Small intestine (tissue), 7 donors: ENCODE measurements around the gene OPCML. TPM values are rescaled to one million over a fixed set of nuclear protein-coding genes. Genes with fewer than 3 reads are reported as not detected.

Source experiments
- DNase-seq, 2 donors: peaks; one replicate each; pipeline versions ENCODE4 v3.0.0 to v3.0.0-alpha.2; 2013
- FAIRE-seq: peaks from 2 replicates; lab custom pipeline; 2012; peaks lifted over from hg19 to GRCh38; lab: Jason Lieb, UNC
- H3K27ac ChIP-seq, 3 donors: one replicate each; pipeline ENCODE4 v1.5.1; 2013; ENCODE audit warnings: low read length in 2 of 3, mild to moderate bottlenecking in 2 of 3, control low read depth in 1 of 3, inconsistent platforms in 1 of 3, low read depth in 1 of 3, moderate library complexity in 1 of 3
- H3K27me3 ChIP-seq, 3 donors: one replicate each; pipeline ENCODE4 v1.6.1; 2013; ENCODE audit warnings: low read length in 3 of 3, inconsistent platforms in 1 of 3; ENCODE audit not compliant: control insufficient read depth in 3 of 3, insufficient read depth in 3 of 3
- H3K36me3 ChIP-seq, 3 donors: one replicate each; pipeline ENCODE4 v1.6.1; 2013; ENCODE audit warnings: low read length in 3 of 3, inconsistent platforms in 1 of 3, low read depth in 1 of 3, mild to moderate bottlenecking in 1 of 3, moderate library complexity in 1 of 3; ENCODE audit not compliant: control insufficient read depth in 3 of 3, insufficient read depth in 2 of 3
- H3K4me1 ChIP-seq, 3 donors: one replicate each; pipeline ENCODE4 v1.6.1; 2013; ENCODE audit warnings: low read length in 2 of 3, inconsistent platforms in 1 of 3, low read depth in 1 of 3, mild to moderate bottlenecking in 1 of 3, moderate library complexity in 1 of 3; ENCODE audit not compliant: control insufficient read depth in 3 of 3, insufficient read depth in 2 of 3
- H3K4me3 ChIP-seq, 3 donors: one replicate each; pipeline ENCODE4 v1.5.1; 2013; ENCODE audit warnings: low read length in 3 of 3, control low read depth in 1 of 3, inconsistent platforms in 1 of 3, low read depth in 1 of 3, mild to moderate bottlenecking in 1 of 3, moderate library complexity in 1 of 3
- H3K9me3 ChIP-seq, 2 donors: one replicate each; pipeline ENCODE4 v1.6.1; 2013; ENCODE audit warnings: low read depth in 1 of 2, low read length in 1 of 2; ENCODE audit not compliant: control insufficient read depth in 2 of 2, insufficient read depth in 1 of 2
- WGBS, 3 donors: extraction: QIAGEN DNeasy Blood & Tissue Kit; methylation state at CpG; one replicate each; pipeline ENCODE4 v1.1.7; 2013; 5-methylcytosine and 5-hydroxymethylcytosine counted together
- polyA plus RNA-seq, 4 donors: library from polyadenylated mRNA; stranded (reverse) in 3 of 4; unstranded in 1 of 4; fragments of 200-250 nt in 3 of 4; fragments of 120-200 nt in 1 of 4; gene quantifications; one replicate each; pipeline versions ENCODE4 v1.2.1 to v1.2.3, GENCODE V29; 2013
- donor health status: healthy with polysubstance abuse.
- donor health status: control.
- donor health status: control.
- donor health status: Bipolar disorder and iron deficiency.
- donor health status: healthy.

The OPCML gene
- polyA plus RNA-seq, 4 donors, result 0.16 to 2.0 TPM; not detected in 2

DNA sequence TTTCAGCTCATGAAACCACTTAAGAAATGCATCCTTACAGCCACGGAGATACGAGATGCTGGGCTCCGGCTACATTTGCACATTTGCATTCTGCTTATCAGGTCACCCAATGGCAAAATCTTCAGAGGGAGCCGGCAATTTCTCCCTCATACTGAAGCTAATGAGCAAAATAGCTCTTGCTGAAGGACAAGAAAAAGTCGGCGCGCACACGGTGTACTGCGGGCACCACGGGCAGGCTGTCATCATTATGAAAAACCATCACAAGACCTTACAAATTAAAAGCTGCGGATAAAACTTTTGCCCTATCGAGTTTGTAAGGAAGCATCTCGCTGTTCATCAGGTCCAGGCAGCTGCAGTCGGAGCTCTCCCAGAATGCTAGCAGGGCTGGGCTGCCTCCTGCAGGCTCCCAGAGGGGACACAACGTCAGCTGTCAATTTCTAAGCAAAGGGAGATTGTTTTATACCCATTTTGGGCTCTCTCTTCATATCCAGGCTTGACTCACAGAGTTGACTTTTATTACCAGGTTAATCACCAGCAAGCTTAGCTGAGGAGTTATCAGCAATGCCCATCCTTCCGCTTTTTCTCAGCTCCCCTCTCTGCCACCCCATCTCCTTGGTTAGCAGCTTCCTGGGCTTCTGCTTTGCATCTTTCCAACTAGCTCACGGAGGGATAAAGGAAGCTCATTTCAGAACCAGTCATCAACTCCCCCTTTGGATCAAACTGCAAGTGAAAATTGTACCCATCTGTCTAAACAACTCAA, 375.1 kb downstream of the OPCML start:
- Histone ChIP-seq H3K4me3 (no peak overlapping the region), H3K9me3 (peaks cover 0 to 3% of the 10 kb centered on the region in 2 donors), H3K27ac (no peak overlapping the region), H3K27me3 (peaks cover 0 to 8% (median 2%) of the 10 kb centered on the region in 3 donors), H3K36me3 (no peaks in the 10 kb centered on the region), H3K4me1 (peaks cover 0 to 12% (median 0%) of the 10 kb centered on the region in 3 donors)
- WGBS, 3 donors, result 57 to 65% (median 61%) methylated on average over 17 of the region's 17 CpGs
- no peak for DNase-seq
- no peak for FAIRE-seq

- Histone ChIP-seq H3K4me3 (no peak overlapping the region), H3K27me3 (peaks cover 0 to 10% (median 2%) of the 10 kb centered on the region in 3 donors), H3K4me1 (peaks cover 0 to 9% (median 0%) of the 10 kb centered on the region in 3 donors), H3K27ac (no peak overlapping the region), H3K9me3 (no peaks in the 10 kb centered on the region), H3K36me3 (no peaks in the 10 kb centered on the region)
- DNase-seq (peak; percentile 47 to 66), FAIRE-seq (no peak)
- WGBS, 3 donors, result 13 to 49% (median 33%) methylated on average over 4 of the region's 4 CpGs
Measured at GRCh38 chr11:133154781-133155180, 377.5 kb downstream of the OPCML start.

GRCh38 chr11:133154076-133154475, 378.2 kb downstream of the OPCML start:
- FAIRE-seq, result no peak
- H3K4me1 ChIP-seq, result peaks cover 0 to 9% (median 0%) of the 10 kb centered on the region in 3 donors
- H3K36me3 ChIP-seq, result no peaks in the 10 kb centered on the region
- 66 to 81% (median 69%) methylated on average over 8 of the region's 8 CpGs for WGBS, 3 donors
- no peaks in the 10 kb centered on the region for H3K9me3 ChIP-seq
- no peak overlapping the region for H3K4me3 ChIP-seq
- H3K27ac ChIP-seq, result no peak overlapping the region
- H3K27me3 ChIP-seq, result peaks cover 0 to 10% (median 2%) of the 10 kb centered on the region in 3 donors
- no peak for DNase-seq

DNA sequence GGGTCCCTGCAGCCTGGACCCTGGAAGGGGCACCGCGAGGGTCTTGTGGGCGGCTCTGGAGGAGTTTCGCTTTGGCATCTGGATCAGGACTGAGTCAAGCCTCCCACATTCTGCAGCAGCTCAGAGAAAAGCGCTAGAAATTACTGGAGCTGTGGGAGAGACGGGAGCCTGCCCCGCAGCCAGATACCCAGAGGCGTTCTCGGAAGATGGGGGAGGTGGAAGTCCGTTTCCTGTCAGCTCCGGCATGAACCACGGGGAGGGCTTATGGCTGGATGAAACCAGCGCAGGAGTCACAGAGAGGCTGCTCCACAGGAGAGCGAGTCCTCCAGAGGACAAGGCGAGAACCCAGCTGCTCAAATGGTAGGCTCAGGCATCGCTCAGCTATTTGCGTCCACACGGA, 379.3 kb downstream of the OPCML start:
- FAIRE-seq (no peak), DNase-seq (no peak)
- Histone ChIP-seq H3K9me3 (no peaks in the 10 kb centered on the region), H3K36me3 (no peaks in the 10 kb centered on the region), H3K27ac (no peak overlapping the region), H3K4me1 (peaks cover 0 to 9% (median 0%) of the 10 kb centered on the region in 3 donors), H3K4me3 (no peak overlapping the region), H3K27me3 (peaks cover 0 to 10% (median 2%) of the 10 kb centered on the region in 3 donors)
- WGBS, 3 donors, result 71 to 88% (median 82%) methylated on average over 18 of the region's 18 CpGs

- Histone ChIP-seq H3K9me3 (no peaks in the 10 kb centered on the region), H3K4me3 (no peak overlapping the region), H3K4me1 (peaks cover 0 to 3% (median 0%) of the 10 kb centered on the region in 3 donors), H3K27ac (no peak overlapping the region), H3K36me3 (no peaks in the 10 kb centered on the region), H3K27me3 (peaks cover 0 to 6% (median 2%) of the 10 kb centered on the region in 3 donors)
- FAIRE-seq, result no peak
- WGBS, 3 donors, result 48 to 80% (median 61%) methylated on average over 5 of the region's 5 CpGs
- DNase-seq, result no peak
Measured at GRCh38 chr11:133149698-133150097, 382.6 kb downstream of the OPCML start.

DNA sequence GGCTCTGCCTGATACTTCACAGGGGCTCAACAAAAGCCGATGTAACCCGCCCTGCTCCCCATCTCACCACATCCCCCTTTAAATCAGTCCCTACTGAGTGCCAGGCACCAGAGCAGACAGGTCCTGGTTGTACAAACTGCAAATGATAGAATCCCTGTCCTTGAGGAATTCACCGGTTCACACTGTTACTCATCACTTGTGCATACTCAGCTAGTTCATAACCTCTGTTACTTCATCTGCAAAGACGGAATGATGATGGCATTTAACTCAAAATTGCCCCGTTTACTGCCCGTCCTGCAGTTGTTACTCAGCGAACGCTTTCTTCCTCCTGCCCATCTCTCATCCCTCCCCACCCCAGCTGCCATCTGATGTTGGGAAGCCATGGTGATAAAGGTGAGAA, 384.7 kb downstream of the OPCML start:
- Histone ChIP-seq H3K27me3 (peaks cover 0 to 12% (median 3%) of the 10 kb centered on the region in 3 donors), H3K36me3 (no peaks in the 10 kb centered on the region), H3K9me3 (no peaks in the 10 kb centered on the region), H3K27ac (no peak overlapping the region), H3K4me3 (no peak overlapping the region), H3K4me1 (no peaks in the 10 kb centered on the region)
- FAIRE-seq (no peak), DNase-seq (no peak)
- WGBS, 3 donors, result 88 to 94% (median 89%) methylated on average over 8 of the region's 8 CpGs

DNA sequence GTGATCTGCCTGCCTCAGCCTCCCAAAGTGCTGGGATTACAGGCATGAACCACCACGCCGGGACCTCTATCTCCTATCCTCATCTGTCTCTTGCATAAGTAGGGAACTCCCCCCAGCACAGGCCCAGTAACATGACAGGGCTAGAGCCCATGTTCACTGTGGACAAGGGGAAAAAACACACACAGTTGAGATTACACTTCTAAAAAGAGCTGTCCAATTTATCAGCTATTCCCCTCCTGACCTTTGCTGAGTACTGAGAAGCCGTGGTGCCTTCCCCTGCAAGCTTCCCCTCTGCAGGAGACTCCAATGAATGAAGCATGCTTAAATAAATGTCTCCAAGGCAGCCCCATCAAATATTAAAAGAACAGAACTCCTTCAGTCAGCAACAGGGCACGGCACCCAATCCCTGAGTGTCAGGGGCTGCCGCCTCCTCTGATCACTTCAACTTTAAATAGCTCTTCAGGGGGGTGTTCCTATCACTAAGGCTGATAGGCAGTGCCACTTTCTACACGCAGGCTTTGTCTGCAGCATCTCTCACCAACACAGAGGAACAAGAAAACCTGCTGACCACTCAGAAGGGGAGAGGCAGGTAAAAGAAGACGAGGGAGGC, 385.5 kb downstream of the OPCML start:
- Histone ChIP-seq H3K27me3 (peaks cover 0 to 10% (median 3%) of the 10 kb centered on the region in 3 donors), H3K36me3 (no peaks in the 10 kb centered on the region), H3K4me1 (no peaks in the 10 kb centered on the region), H3K9me3 (no peaks in the 10 kb centered on the region), H3K27ac (no peak overlapping the region), H3K4me3 (no peak overlapping the region)
- FAIRE-seq (no peak), DNase-seq (no peak)
- WGBS, 3 donors, result 69 to 81% (median 70%) methylated on average over 7 of the region's 7 CpGs

DNA sequence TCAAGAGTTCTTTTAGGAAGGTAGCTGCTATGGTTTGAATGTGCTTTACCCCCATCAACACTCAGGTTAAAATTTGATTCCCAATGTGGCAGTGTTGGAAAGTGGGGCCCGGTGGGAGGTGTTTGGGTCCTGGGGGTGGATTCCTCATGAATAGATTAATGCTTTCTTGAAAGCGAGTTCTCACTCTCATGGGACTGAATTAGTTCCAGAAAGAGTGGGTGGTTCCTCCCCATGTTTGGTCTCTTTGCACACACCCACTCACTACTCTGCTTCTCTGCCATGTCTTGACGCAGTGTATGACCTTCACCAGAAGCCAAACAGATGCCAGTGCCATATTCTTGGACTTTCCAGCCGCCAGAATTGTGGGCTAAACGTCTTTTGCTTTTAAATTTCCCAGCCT, 394.4 kb downstream of the OPCML start:
- Histone ChIP-seq H3K27me3 (peaks cover 0 to 10% (median 0%) of the 10 kb centered on the region in 3 donors), H3K36me3 (no peaks in the 10 kb centered on the region), H3K27ac (no peak overlapping the region), H3K4me1 (peaks cover 0 to 5% (median 0%) of the 10 kb centered on the region in 3 donors), H3K9me3 (no peaks in the 10 kb centered on the region), H3K4me3 (no peak overlapping the region)
- 65 to 80% (median 76%) methylated on average over 5 of the region's 5 CpGs for WGBS, 3 donors
- FAIRE-seq (no peak), DNase-seq (no peak)
